Neuronal stem cell (in vitro differentiated cells): ENCODE measurements around the gene ADSS1.

Experiments used
- DNase-seq: peaks from one replicate; pipeline ENCODE4 v3.0.0-alpha.2; 2013; ENCODE audit warnings: low spot score
- H2AFZ ChIP-seq: one replicate; pipeline ENCODE4 v1.6.1; 2013; ENCODE audit warnings: mild to moderate bottlenecking, low read length, inconsistent platforms
- H2AK5ac ChIP-seq: 2 replicates; pipeline ENCODE4 v1.6.1; 2013; ENCODE audit warnings: low read depth, mild to moderate bottlenecking, inconsistent platforms, low read length, moderate library complexity, mixed read lengths
- H2BK120ac ChIP-seq: 2 replicates; pipeline ENCODE4 v1.6.1; 2013; ENCODE audit warnings: low read depth, mild to moderate bottlenecking, inconsistent platforms, low read length, moderate library complexity, mixed read lengths
- H2BK12ac ChIP-seq: one replicate; pipeline ENCODE4 v1.6.1; 2013; ENCODE audit warnings: low read length, inconsistent platforms
- H2BK15ac ChIP-seq: 2 replicates; pipeline ENCODE4 v1.6.1; 2013; ENCODE audit warnings: mild to moderate bottlenecking, low read length, inconsistent platforms, mixed read lengths
- H2BK5ac ChIP-seq: one replicate; pipeline ENCODE4 v1.6.1; 2013; ENCODE audit warnings: inconsistent platforms, mild to moderate bottlenecking, low read length, moderate library complexity
- H3K14ac ChIP-seq: one replicate; pipeline ENCODE4 v1.6.1; 2013; ENCODE audit warnings: low read length, inconsistent platforms
- H3K18ac ChIP-seq: 2 replicates; pipeline ENCODE4 v1.6.1; 2013; ENCODE audit warnings: low read length, inconsistent platforms
- H3K23ac ChIP-seq: 2 replicates; pipeline ENCODE4 v1.6.1; 2013; ENCODE audit warnings: low read depth, mild to moderate bottlenecking, mixed read lengths, low read length, inconsistent platforms; ENCODE audit not compliant: poor library complexity
- H3K27ac ChIP-seq: replicated peaks from 3 replicates; pipeline ENCODE4 v1.5.1; 2013; ENCODE audit warnings: low read length, inconsistent platforms
- H3K27me3 ChIP-seq, 3 experiments: 2 replicates each; pipeline ENCODE4 v1.6.1; 2013; ENCODE audit warnings: low read length in 3 of 3, mild to moderate bottlenecking in 2 of 3, inconsistent platforms in 1 of 3, low read depth in 1 of 3, mixed read lengths in 1 of 3, moderate library complexity in 1 of 3; ENCODE audit not compliant: control insufficient read depth in 3 of 3, insufficient read depth in 3 of 3
- H3K36me3 ChIP-seq, 2 donors: replicated peaks in 1 of 2; 2 replicates each; pipeline ENCODE4 v1.6.1; 2013; ENCODE audit warnings: low read length in 2 of 2; ENCODE audit not compliant: control insufficient read depth in 2 of 2, insufficient read depth in 2 of 2
- H3K4ac ChIP-seq: 2 replicates; pipeline ENCODE4 v1.6.1; 2013; ENCODE audit warnings: inconsistent platforms, mild to moderate bottlenecking, low read length, moderate library complexity
- H3K4me1 ChIP-seq, 2 donors: 1 replicate in 1 of 2; 2 replicates in 1 of 2; pipeline ENCODE4 v1.6.1; 2013; ENCODE audit warnings: low read length in 2 of 2, low read depth in 1 of 2; ENCODE audit not compliant: control insufficient read depth in 2 of 2, insufficient read depth in 1 of 2
- H3K4me2 ChIP-seq: one replicate; pipeline ENCODE4 v1.6.1; 2013; ENCODE audit warnings: mild to moderate bottlenecking, low read length, inconsistent platforms; ENCODE audit not compliant: insufficient read depth, poor library complexity, severe bottlenecking
- H3K4me3 ChIP-seq, 2 donors: 2 replicates each; pipeline ENCODE4 v1.5.1; 2013; ENCODE audit warnings: low read length in 2 of 2, mild to moderate bottlenecking in 2 of 2, inconsistent platforms in 1 of 2, moderate library complexity in 1 of 2
- H3K79me1 ChIP-seq: one replicate; pipeline ENCODE4 v1.6.1; 2013; ENCODE audit warnings: low read depth, mild to moderate bottlenecking, inconsistent platforms, low read length, moderate library complexity
- H3K9ac ChIP-seq: one replicate; pipeline ENCODE4 v1.6.1; 2013; ENCODE audit warnings: mild to moderate bottlenecking, low read depth, low read length, inconsistent platforms; ENCODE audit not compliant: poor library complexity
- H3K9me3 ChIP-seq, 2 donors: replicated peaks in 1 of 2; 2 replicates each; pipeline versions ENCODE3 to v1.6.1; 2013; ENCODE audit warnings: low read length in 2 of 2, mild to moderate bottlenecking in 2 of 2, inconsistent platforms in 1 of 2, low read depth in 1 of 2, mixed read lengths in 1 of 2, moderate library complexity in 1 of 2; ENCODE audit not compliant: control insufficient read depth in 2 of 2, insufficient read depth in 1 of 2
- H4K8ac ChIP-seq: one replicate; pipeline ENCODE4 v1.6.1; 2013; ENCODE audit warnings: low read depth, mild to moderate bottlenecking, inconsistent platforms, low read length, moderate library complexity
- H4K91ac ChIP-seq: one replicate; pipeline ENCODE4 v1.6.1; 2013; ENCODE audit warnings: low read length, low read depth, mild to moderate bottlenecking, inconsistent platforms; ENCODE audit not compliant: poor library complexity
- WGBS, 2 donors: extraction: QIAGEN DNeasy Blood & Tissue Kit; methylation state at CpG; one replicate each; pipeline ENCODE4 v1.1.7; 2013; ENCODE audit warnings: missing lambda C conversion rate in 2 of 2, mixed read lengths in 1 of 2; ENCODE audit not compliant: insufficient read length in 2 of 2, insufficient replicate concordance in 1 of 2; ENCODE audit errors: extremely low coverage in 2 of 2; 5-methylcytosine and 5-hydroxymethylcytosine counted together

ADSS1 gene

GRCh38 chr14:104700225-104700651 is 23.8 kb upstream of the ADSS1 start:
- WGBS, 2 donors, result no CpG with 5 or more reads among the region's 14 CpGs
- peaks cover 23 to 41% of the 10 kb centered on the region in 2 donors for H3K36me3 ChIP-seq

GRCh38 chr14:104700747-104701217 is 23.2 kb upstream of the ADSS1 start:
- WGBS, 2 donors, result no CpG with 5 or more reads among the region's 22 CpGs
- Histone ChIP-seq H3K9ac (peak overlapping the region; percentile 44), H2BK120ac (no peak overlapping the region), H3K14ac (peak overlapping the region; percentile 89), H3K36me3 (peaks cover 23 to 43% of the 10 kb centered on the region in 2 donors), H3K9me3 (peaks cover 11% of the 10 kb centered on the region in 2 donors), H2AK5ac (peak overlapping the region; percentile 56), H3K27ac (no peak overlapping the region), H2BK15ac (no peak overlapping the region), H3K4me1 (peaks cover 0 to 12% of the 10 kb centered on the region in 2 donors), H4K91ac (no peak overlapping the region), H3K4me2 (peak overlapping the region; percentile 14), H2AFZ (no peak overlapping the region), H3K23ac (no peak overlapping the region), H3K4ac (no peak overlapping the region), H2BK12ac (no peak overlapping the region), H2BK5ac (no peak overlapping the region), H3K4me3 (peak overlapping the region in 1 of 2 donors; percentile 54), H3K27me3 (peaks cover 0 to 2% (median 0%) of the 10 kb centered on the region in 3 experiments), H4K8ac (no peak overlapping the region), H3K18ac (peak overlapping the region; percentile 83), H3K79me1 (peaks cover 12% of the 10 kb centered on the region)
- DNase-seq, result no peak

More at GRCh38 chr14:104700225-104700651, 23.8 kb upstream of the ADSS1 start:
- Histone ChIP-seq H3K9ac (peak overlapping the region; percentile 63), H3K4me2 (no peak overlapping the region), H4K91ac (no peak overlapping the region), H3K4me1 (peaks cover 2 to 13% of the 10 kb centered on the region in 2 donors), H2AFZ (no peak overlapping the region), H3K14ac (no peak overlapping the region), H3K4ac (no peak overlapping the region), H2BK15ac (no peak overlapping the region), H4K8ac (no peak overlapping the region), H3K4me3 (no peak overlapping the region), H2BK12ac (peak overlapping the region; percentile 63), H3K27me3 (peaks cover 0 to 2% (median 0%) of the 10 kb centered on the region in 3 experiments), H3K9me3 (peaks cover 11% of the 10 kb centered on the region in 2 donors), H2BK120ac (no peak overlapping the region), H2AK5ac (no peak overlapping the region), H2BK5ac (no peak overlapping the region), H3K27ac (no peak overlapping the region), H3K23ac (no peak overlapping the region), H3K18ac (peak overlapping the region; percentile 59), H3K79me1 (peaks cover 12% of the 10 kb centered on the region)
- no peak for DNase-seq

GRCh38 chr14:104701383-104702076 is 22.5 kb upstream of the ADSS1 start:
- WGBS, 2 donors, result no CpG with 5 or more reads among the region's 46 CpGs
- no peak overlapping the region for H2AFZ ChIP-seq
- H4K91ac ChIP-seq, result no peak overlapping the region
- DNase-seq, result no peak
- H4K8ac ChIP-seq, result peak overlapping the region; percentile 43
- no peak overlapping the region for H3K4me3 ChIP-seq
- no peak overlapping the region for H3K4me2 ChIP-seq
- peak overlapping the region; percentile 44 for H3K9ac ChIP-seq
- H3K4me1 ChIP-seq, result peaks cover 0 to 12% of the 10 kb centered on the region in 2 donors
- H2AK5ac ChIP-seq, result peak overlapping the region; percentile 56
- H3K79me1 ChIP-seq, result peaks cover 12% of the 10 kb centered on the region
- H3K27me3 ChIP-seq, result peaks cover 0 to 2% (median 0%) of the 10 kb centered on the region in 3 experiments
- H2BK15ac ChIP-seq, result no peak overlapping the region
- H2BK5ac ChIP-seq, result peak overlapping the region; percentile 87
- no peak overlapping the region for H3K27ac ChIP-seq
- H2BK120ac ChIP-seq, result no peak overlapping the region
- no peak overlapping the region for H3K23ac ChIP-seq
- H3K36me3 ChIP-seq, result peaks cover 17 to 43% of the 10 kb centered on the region in 2 donors
- peaks cover 11% of the 10 kb centered on the region in 2 donors for H3K9me3 ChIP-seq
- H3K4ac ChIP-seq, result no peak overlapping the region
- H2BK12ac ChIP-seq, result no peak overlapping the region
- H3K14ac ChIP-seq, result peak overlapping the region; percentile 89
- peak overlapping the region; percentile 83 for H3K18ac ChIP-seq

- H3K9ac ChIP-seq, result no peak overlapping the region
- H2BK5ac ChIP-seq, result peak overlapping the region; percentile 87
- no peak overlapping the region for H3K14ac ChIP-seq
- no peak overlapping the region for H2BK12ac ChIP-seq
- no CpG with 5 or more reads among the region's 12 CpGs for WGBS, 2 donors
- no peak overlapping the region for H3K4me2 ChIP-seq
- DNase-seq, result no peak
- peaks cover 0 to 2% (median 0%) of the 10 kb centered on the region in 3 experiments for H3K27me3 ChIP-seq
- H3K18ac ChIP-seq, result peak overlapping the region; percentile 4
- H3K23ac ChIP-seq, result no peak overlapping the region
- H2AK5ac ChIP-seq, result no peak overlapping the region
- peak overlapping the region; percentile 17 for H4K8ac ChIP-seq
- no peak overlapping the region for H2AFZ ChIP-seq
- H3K4ac ChIP-seq, result no peak overlapping the region
- H3K9me3 ChIP-seq, result peaks cover 11% of the 10 kb centered on the region in 2 donors
- H3K36me3 ChIP-seq, result peaks cover 17 to 43% of the 10 kb centered on the region in 2 donors
- no peak overlapping the region for H3K27ac ChIP-seq
- H2BK15ac ChIP-seq, result no peak overlapping the region
- H4K91ac ChIP-seq, result peak overlapping the region; percentile 24
- H2BK120ac ChIP-seq, result no peak overlapping the region
- H3K4me1 ChIP-seq, result peaks cover 2 to 14% of the 10 kb centered on the region in 2 donors
- H3K79me1 ChIP-seq, result peaks cover 12% of the 10 kb centered on the region
- H3K4me3 ChIP-seq, result no peak overlapping the region
Measured at GRCh38 chr14:104702106-104702505, 21.9 kb upstream of the ADSS1 start.
